ENCODE data around the gene RAI1.

Gene RAI1

DNA sequence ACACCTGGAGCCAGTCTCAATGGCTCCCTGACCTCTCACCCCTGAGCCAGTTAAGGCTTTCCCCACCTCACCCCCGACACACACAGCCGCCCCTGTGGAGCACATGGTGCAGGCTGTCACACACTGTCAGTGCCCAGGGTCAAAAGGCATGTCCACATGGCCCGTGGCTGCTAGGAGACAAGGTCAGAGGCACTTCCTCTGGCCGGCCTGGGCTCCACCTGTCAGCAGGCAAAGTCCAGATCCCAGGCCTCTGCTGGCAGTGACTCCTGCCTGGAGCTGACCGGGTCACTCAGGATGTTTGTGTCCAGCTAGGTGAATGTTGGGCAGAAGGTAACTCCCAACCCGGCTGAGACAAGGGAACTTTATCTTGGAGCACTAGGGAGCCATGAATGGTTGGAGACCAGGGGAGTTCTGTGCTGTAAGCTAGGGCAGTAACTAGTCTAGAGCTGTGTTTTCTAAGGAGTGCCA, 149.5 kb downstream of the RAI1 start:
- DNase-seq: no peak

DNA sequence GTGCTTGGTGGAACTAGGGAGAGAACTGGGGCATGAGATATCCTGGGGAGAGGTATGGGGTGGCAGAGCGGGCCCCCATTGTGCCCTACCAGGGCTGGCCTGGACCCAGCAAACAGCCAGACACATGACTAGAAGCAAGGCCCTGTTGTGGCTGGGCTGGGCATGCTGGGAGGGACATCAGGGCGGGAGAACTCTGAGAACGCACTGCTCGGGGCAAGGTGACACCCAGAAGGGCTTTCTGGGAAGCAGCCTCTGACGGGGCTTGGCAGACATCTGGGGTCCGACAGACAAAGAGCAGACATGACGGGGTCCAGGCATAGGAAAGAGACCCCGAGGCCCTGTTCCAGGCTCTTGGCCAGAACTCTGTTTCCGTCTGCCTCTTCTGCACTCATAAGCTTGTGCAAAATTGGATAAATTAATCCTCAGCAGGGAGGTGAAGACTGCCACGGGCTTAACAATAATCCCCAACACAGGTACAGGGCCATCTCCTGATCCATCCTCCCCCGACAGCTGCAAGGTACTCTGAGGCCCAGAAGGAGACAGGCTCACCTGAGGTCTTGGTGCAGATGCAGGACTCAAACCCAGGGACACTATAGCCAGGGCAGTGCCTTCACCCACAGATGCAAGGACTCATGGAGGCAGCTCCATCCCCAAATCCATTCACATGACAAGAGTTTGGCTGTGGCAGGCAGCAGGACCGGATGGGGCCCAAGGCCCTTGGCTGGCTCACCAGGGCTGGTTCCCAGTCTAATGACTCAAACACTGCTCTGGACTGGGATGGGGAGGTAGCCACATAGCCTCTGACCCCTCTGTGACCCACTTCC, 150.2 kb downstream of the RAI1 start:
- peak in 4 of 14 donors; percentile 20 to 42 (median 30) for DNase-seq

DNA sequence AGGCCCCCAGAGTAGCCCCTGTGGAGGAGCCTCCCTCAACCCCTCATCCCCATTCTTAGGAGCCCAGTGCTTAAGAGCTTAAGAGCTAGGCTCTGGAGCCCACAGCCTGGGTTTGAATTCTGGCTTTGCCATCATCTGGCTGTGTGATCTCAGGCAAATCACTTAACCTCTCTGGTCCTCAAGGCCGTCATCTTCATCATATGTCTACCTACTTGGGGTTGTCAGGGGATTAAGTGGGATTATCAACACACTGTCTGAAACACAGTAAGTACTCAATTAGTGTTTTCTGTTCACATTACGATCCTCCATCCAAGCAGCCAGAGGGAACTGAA, 150.7 kb downstream of the RAI1 start:
- no peak for DNase-seq

DNA sequence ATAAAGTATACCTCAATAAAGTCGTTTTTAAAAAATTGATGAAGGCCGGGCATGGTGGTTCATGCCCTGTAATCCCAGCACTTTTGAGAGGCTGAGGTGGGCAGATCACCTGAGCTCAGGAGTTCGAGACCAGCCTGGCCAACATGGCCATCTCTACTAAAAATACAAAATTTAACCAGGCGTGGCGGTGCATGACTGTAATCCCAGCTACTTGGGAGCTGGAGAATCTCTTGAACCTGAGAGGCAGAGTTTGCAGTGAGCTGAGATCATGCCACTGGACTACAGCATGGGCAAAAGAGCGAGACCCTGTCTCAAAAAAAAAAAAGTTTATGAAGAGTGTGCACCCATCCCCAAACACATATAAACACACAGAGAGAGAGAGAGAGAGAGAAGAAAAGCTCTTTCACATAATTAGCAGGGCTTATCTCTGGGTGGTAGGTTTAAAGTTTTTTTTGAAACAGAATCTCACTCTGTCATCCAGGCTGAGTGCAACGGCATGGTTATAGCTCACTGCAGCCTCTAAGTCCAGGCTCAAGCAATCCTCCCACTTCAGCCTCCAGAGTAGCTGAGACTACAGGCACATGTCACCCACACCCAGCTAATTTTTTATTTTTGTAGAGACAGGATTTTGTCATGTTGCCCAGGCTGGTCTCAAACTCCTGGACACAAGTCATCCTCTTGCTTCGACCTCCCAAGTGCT, 152.6 kb downstream of the RAI1 start:
- DNase-seq: no peak

DNA sequence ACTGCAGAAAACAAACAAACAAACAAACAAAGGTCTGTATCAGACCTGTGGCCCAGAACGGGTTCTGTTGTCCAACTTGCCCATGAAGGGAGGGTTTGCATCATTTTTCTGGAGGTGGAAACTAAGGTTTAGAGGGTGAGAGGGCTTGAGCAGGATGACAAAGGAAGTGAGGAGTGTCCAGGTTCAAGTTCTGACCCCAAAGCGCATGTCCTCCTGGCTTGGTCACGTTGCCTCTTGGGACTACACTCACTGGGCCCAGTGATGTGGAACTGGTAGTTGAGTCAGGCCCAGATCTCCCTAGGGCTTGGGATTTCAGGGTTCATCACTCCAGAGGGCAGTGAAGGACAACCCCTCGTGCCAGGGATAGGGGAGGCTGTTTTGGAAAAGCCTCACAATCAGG, 153.7 kb downstream of the RAI1 start:
- DNase-seq: no peak

DNA sequence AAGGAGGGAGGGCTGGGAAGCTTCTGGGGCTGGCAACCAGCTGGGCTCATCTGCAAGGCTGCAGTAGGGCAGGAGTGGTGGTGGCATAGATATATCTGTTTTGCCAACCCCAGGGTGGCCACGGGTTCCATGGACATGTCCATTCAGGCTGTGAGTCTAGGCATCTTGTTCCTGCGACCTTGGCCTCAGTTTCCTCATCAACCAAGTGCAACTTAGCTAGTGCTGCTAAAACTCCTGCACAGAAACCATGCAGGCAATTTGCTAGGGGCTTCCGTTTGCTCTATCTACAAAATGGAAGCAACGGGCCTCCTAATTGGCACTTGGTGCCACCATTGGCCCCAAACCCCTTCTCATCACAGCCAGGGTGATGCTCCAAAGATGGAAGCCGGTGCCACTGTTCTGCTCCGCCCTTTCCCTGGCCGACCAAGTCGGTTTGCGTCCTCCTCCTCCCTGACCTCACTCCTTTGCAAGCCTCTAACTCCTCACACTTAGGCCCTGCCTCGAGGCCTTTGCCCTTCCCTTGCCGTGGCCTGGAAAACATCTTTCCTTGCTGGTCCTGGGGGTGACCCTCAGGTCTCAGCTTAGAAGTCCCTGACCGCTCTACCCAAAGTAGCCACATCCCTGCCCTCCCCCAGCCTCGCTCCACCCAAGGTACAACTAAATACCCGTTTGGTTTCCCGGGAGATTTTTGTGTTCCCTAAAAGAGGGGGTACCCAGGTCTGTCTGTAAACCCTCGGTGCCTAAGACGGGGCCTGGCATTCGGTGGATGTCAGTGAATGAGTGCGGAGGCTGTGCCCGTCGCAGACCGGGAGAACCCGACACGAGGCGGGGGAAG, 154.4 kb downstream of the RAI1 start:
- DNase-seq: no peak

DNA sequence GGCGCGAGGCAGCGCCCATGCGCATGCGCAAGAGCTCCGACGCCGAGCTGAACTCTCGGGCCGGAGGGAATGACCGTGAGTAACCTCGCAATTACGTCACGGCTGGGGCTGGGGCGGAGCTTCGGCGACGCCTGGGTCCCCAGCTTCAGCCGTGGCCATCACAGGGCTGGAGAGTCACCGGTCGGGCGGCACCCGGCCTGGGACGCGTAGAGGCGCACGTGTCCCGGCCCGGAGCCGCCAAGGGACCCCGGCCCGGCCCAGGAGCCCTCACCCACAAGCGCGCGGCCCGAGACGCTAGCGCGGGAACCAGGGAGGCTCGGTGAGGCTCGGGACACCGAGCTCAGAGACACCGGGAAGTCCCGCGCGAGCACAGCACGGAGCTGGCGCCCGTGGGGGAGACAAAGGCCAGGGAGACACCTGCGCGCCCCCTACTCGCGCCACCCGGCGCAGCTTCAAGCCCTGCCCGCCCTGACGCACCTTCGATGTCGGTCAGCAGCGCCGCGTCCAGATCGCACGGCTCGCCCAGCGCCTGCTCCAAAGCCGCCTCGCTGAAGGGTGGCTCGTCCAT, 155.1 kb downstream of the RAI1 start:
- peak; percentile 59 to 98 (median 95) for DNase-seq

- DNase-seq: peak in 7 of 14 donors; percentile 16 to 64 (median 54)
These were observed 155.6 kb downstream of the RAI1 start, which contains the start of gene SREBF1 for GRCh38 chr17:17836818-17837379. TSS of gene SREBF1 (minus strand) at chr17:17836986. CDS start at chr17:17836817, 169 bp downstream.

- DNase-seq: peak in 1 of 14 donors; percentile 64
These were observed 156.1 kb downstream of the RAI1 start for GRCh38 chr17:17837380-17837821.

DNA sequence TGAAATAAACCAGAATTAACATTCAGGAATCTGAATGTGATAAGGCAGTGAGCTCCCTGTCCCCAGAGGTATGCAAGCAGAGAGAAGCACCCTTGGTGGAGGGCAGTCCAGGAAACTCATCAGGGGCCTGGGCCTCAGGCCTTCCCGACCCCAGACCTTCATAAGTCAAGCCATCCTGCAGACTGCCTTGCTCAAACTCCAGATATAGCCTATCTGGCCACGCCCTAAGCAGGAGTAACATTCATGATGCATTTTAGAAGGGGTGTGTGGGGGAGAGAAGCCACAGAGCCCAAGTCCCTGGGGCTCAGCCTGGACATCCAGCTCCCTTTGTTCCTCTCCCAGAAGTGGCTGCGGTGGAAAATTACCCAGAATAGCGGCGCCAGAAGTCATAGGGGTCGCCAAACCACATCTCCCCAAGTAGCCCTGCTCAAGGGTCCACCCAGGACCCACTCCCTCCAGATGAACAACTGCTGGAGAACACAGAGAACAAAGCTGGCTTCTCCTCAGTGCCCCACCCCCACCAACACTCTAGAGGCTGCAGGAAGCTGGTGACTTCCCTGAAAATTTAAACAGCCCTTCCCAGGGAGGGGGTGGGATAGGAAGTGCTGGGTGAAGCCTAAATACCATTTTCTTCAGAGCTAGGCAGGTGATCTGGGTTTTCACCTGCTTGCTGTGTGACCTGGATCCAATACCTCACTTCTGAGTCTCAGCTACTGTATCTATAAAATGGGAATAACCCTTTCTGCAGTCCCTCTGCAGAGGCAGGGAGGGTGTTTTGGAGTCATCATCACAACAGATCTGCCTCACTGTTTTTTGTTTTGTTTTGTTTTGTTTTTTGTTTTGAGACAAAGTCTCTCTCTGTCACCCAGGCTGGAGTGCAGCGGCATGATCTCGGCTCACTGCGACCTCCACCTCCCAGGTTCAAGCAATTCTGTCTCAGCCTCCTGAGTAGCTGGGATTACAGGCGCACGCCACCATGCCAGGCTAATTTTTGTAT, 157.0 kb downstream of the RAI1 start:
- DNase-seq: peak in 10 of 14 donors; percentile 29 to 75 (median 50)

GRCh38 chr17:17839791-17840707, 158.8 kb downstream of the RAI1 start:
- DNase-seq: peak in 13 of 14 donors; percentile 72 to 97 (median 89)

DNA sequence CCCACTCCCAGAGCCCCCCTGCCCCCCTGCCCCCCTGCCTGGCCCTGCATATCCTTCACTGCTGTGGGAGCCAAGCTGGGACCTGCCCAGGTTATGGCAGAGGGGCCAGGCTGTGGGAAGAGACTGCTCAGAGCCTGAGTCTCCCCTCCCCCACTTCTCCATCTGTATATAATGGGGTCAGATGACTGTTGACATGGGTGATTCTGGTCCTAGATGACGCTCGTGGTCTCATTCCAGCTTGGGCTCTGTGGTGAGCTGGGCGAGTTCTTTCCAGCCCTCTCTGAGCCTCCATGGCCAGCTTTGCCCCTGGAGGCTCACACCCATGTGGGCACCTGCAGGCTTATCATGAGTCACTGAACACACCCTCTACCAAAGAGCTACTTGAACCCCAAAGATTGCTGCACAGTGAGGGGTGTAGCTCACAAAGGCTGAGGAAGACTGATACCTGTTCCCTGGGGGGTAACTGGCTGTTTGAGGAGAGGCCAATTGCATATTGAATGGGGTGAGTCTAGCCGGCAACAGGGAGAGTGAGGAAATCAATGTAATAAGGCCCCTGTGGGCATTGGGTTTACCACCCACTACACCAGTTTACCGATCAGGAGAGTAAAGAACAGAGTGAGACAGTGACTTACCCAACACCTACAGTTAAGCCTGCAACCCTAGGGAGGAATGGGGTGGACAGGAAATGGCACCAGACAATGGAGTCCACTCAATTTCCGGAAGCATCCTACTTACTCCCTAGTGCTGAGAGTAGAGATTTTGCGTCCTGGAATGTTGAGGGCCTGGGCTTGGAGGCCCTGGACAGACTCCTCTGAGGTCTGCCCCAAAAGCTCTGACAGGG, 159.7 kb downstream of the RAI1 start:
- DNase-seq: peak in 8 of 14 donors; percentile 51 to 88 (median 81)

- peak in 2 of 14 donors; percentile 18 to 38 for DNase-seq
These were observed 160.4 kb downstream of the RAI1 start for GRCh38 chr17:17841601-17842025.

- DNase-seq: no peak
These were observed 161.0 kb downstream of the RAI1 start for GRCh38 chr17:17842111-17842876.

DNA sequence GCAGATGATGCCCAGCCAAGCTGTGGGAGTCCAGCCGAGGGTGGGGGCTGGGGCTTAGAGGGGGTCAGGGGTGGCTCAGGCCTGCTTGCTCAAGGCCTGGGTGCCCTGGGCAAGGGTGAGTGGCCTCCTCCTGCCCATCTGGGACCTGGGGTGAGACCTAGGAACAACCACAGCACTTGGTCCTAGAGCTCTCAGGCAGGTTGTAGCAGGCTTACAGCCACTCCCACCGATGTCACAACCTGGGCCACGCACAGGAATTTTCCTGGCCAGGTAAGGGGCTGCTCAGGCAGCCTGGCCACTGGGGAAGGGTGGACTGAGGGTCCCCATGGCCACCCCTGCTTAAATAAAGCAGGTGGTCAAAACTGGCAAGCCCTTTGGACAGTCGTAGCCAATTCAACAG, 161.8 kb downstream of the RAI1 start:
- DNase-seq: no peak

GRCh38 chr17:17844079-17844478, 162.8 kb downstream of the RAI1 start:
- no peak for DNase-seq

GRCh38 chr17:17844500-17844899, 163.2 kb downstream of the RAI1 start:
- DNase-seq: peak in 3 of 14 donors; percentile 33 to 77 (median 38)

All from C1 segment of cervical spinal cord (tissue), 14 donors.